Measurements from ENCODE around the gene AP4M1. TPM values are rescaled to one million over a fixed set of nuclear protein-coding genes. Genes with fewer than 3 reads are reported as not detected.

The AP4M1 gene
- total RNA-seq, 4 donors from 2014 or later = 9.1 to 26.6 (median 19.4) TPM

DNA sequence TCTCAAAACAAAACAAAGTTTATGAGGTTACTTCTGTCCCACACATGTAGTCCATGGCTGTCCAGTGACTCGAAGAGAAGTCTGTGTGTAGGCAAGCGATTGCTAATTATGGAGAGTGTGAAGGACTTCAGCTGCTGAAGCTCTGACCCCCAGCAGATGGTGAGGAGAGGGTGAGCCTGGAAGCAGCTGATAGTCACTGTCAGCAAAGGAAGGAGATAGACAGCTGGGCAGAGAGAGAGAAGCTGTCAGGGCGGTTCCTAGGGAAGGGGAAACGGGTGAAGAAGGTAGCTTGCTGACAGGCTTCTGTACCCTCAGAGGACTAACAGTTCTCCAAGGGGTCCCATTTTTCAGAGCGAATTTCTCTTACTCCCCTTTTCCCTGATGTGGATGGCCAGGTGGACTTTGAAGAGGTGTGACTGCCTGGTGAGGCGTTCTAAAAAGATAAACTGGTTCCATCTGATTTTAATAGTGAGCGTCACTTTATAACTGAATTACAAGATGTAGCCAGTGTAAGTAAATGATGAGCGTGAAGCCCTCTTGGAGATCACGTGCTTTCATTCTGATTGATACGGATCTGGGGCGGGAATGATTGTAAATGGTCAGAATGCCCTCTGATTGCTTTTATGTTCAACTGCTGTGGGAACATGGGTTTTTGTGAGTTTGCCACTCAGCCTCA lies 39.8 kb upstream of the AP4M1 start:
- Histone ChIP-seq H3K27ac (no peak overlapping the region), H3K4me3 (replicated peaks in 1 of 3) (no peak overlapping the region), H3K27me3 (no peaks in the 10 kb centered on the region), H3K9me3 (no peaks in the 10 kb centered on the region), H3K36me3 (peaks cover 28% of the 10 kb centered on the region in 2 donors), H3K4me1 (no peaks in the 10 kb centered on the region)
- TF ChIP-seq POLR2A (IDR thresholded peaks at IDR 0.05) = no peak
- TF ChIP-seq, protein P1, sequence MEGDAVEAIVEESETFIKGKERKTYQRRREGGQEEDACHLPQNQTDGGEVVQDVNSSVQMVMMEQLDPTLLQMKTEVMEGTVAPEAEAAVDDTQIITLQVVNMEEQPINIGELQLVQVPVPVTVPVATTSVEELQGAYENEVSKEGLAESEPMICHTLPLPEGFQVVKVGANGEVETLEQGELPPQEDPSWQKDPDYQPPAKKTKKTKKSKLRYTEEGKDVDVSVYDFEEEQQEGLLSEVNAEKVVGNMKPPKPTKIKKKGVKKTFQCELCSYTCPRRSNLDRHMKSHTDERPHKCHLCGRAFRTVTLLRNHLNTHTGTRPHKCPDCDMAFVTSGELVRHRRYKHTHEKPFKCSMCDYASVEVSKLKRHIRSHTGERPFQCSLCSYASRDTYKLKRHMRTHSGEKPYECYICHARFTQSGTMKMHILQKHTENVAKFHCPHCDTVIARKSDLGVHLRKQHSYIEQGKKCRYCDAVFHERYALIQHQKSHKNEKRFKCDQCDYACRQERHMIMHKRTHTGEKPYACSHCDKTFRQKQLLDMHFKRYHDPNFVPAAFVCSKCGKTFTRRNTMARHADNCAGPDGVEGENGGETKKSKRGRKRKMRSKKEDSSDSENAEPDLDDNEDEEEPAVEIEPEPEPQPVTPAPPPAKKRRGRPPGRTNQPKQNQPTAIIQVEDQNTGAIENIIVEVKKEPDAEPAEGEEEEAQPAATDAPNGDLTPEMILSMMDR (IDR thresholded peaks at IDR 0.05) = no peak
- WGBS, 2 donors = 96% methylated on average over 11 of the region's 11 CpGs
- intact Hi-C loops (cut with DNase I) = no loop called here
- DNase-seq = no peak

GRCh38 chr7:100063376-100063775 lies 38.1 kb upstream of the AP4M1 start:
- Histone ChIP-seq H3K36me3 (peaks cover 14% of the 10 kb centered on the region in 2 donors), H3K4me3 (replicated peaks in 1 of 3) (no peak overlapping the region)
- intact Hi-C loops (cut with DNase I) = no loop called here

GRCh38 chr7:100064162-100064561 lies 37.3 kb upstream of the AP4M1 start:
- Histone ChIP-seq H3K4me3 (replicated peaks in 1 of 3) (no peak overlapping the region), H3K27me3 (no peaks in the 10 kb centered on the region), H3K9me3 (no peaks in the 10 kb centered on the region), H3K36me3 (peaks cover 11 to 13% of the 10 kb centered on the region in 2 donors), H3K4me1 (no peaks in the 10 kb centered on the region), H3K27ac (no peak overlapping the region)
- WGBS, 2 donors = 84 to 87% methylated on average over 9 of the region's 9 CpGs
- intact Hi-C loops (cut with DNase I) = no loop called here
- TF ChIP-seq, protein P1 (IDR thresholded peaks at IDR 0.05) = no peak
- no peak for TF ChIP-seq POLR2A (IDR thresholded peaks at IDR 0.05)
- DNase-seq = no peak

More at GRCh38 chr7:100063376-100063775, 38.1 kb upstream of the AP4M1 start:
- Histone ChIP-seq H3K9me3 (no peaks in the 10 kb centered on the region), H3K27ac (no peak overlapping the region), H3K4me1 (no peaks in the 10 kb centered on the region), H3K27me3 (no peaks in the 10 kb centered on the region)
- TF ChIP-seq POLR2A (IDR thresholded peaks at IDR 0.05) = no peak
- TF ChIP-seq, protein P1 (IDR thresholded peaks at IDR 0.05) = no peak
- no peak for DNase-seq
- WGBS, 2 donors = 94 to 100% methylated on average over 4 of the region's 4 CpGs

GRCh38 chr7:100065452-100066186 lies 35.8 kb upstream of the AP4M1 start:
- no peak overlapping the region for H3K27ac ChIP-seq
- no peaks in the 10 kb centered on the region for H3K27me3 ChIP-seq
- H3K4me1 ChIP-seq = no peaks in the 10 kb centered on the region
- H3K4me3 ChIP-seq (replicated peaks in 1 of 3) = no peak overlapping the region
- H3K36me3 ChIP-seq = peaks cover 16 to 20% of the 10 kb centered on the region in 2 donors
- no peak for TF ChIP-seq POLR2A (IDR thresholded peaks at IDR 0.05)
- TF ChIP-seq, protein P1 (IDR thresholded peaks at IDR 0.05) = no peak
- WGBS, 2 donors = 61 to 67% methylated on average over 8 of the region's 8 CpGs
- H3K9me3 ChIP-seq = no peaks in the 10 kb centered on the region
- intact Hi-C loops (cut with DNase I) = no loop called here
- no peak for DNase-seq

DNA sequence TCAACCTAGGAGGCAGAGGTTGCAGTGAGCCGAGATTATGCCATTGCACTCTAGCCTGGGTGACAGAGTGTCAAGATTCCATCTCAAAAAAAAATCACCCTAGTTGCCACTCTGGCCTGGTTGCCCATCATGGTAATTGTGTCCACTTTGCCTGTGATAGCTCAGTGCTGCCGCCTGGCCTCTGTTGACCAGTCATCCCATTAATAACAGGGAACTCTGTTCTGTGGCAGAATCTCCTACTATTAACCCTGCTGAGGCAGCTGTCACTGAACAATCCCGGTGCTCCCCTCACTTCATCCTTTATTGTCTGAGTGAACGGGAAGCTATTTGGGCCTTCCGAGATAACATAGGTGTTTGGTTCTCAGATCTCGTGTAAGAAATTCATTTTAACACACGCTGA lies 34.5 kb upstream of the AP4M1 start:
- TF ChIP-seq, protein P1 (IDR thresholded peaks at IDR 0.05) = no peak
- no peak for TF ChIP-seq POLR2A (IDR thresholded peaks at IDR 0.05)
- Histone ChIP-seq H3K27me3 (no peaks in the 10 kb centered on the region), H3K4me1 (no peaks in the 10 kb centered on the region), H3K36me3 (peaks cover 29 to 34% of the 10 kb centered on the region in 2 donors), H3K9me3 (no peaks in the 10 kb centered on the region), H3K27ac (no peak overlapping the region), H3K4me3 (replicated peaks in 1 of 3) (no peak overlapping the region)
- WGBS, 2 donors = 93 to 95% methylated on average over 7 of the region's 7 CpGs
- no peak for DNase-seq
- intact Hi-C loops (cut with DNase I) = no loop called here

Measured in thyroid gland (tissue), 4 donors.